Effector memory CD4-positive, alpha-beta T cell (primary cell): ENCODE data around the gene RPLP2.

Experiments
- DNase-seq, 3 donors: peaks; one replicate each; pipeline ENCODE4 v3.0.0-alpha.2; 2020
- H3K27ac ChIP-seq: 2 replicates; pipeline ENCODE4 v1.7.0; 2013; ENCODE audit warnings: mild to moderate bottlenecking, low read length, moderate library complexity; ENCODE audit not compliant: insufficient read depth, poor library complexity, severe bottlenecking
- H3K27me3 ChIP-seq: replicated peaks from 2 replicates; pipeline ENCODE4 v1.7.0; 2013; ENCODE audit warnings: mild to moderate bottlenecking, low read length; ENCODE audit not compliant: insufficient read depth, control insufficient read depth, poor library complexity, severe bottlenecking
- H3K36me3 ChIP-seq: 2 replicates; pipeline ENCODE4 v1.7.0; 2013; ENCODE audit warnings: mild to moderate bottlenecking, low read length, moderate library complexity; ENCODE audit not compliant: control insufficient read depth, insufficient read depth
- H3K4me1 ChIP-seq: 2 replicates; pipeline ENCODE4 v1.7.0; 2013; ENCODE audit warnings: low read length, mild to moderate bottlenecking; ENCODE audit not compliant: control insufficient read depth, insufficient read depth, poor library complexity, severe bottlenecking
- H3K4me3 ChIP-seq: 2 replicates; pipeline ENCODE4 v1.7.0; 2013; ENCODE audit warnings: low read length, low read depth, mild to moderate bottlenecking; ENCODE audit not compliant: insufficient read depth, poor library complexity, severe bottlenecking
- H3K9me3 ChIP-seq: 2 replicates; pipeline ENCODE4 v1.7.0; 2013; ENCODE audit warnings: mild to moderate bottlenecking, low read length, moderate library complexity; ENCODE audit not compliant: control insufficient read depth

RPLP2 gene

DNA sequence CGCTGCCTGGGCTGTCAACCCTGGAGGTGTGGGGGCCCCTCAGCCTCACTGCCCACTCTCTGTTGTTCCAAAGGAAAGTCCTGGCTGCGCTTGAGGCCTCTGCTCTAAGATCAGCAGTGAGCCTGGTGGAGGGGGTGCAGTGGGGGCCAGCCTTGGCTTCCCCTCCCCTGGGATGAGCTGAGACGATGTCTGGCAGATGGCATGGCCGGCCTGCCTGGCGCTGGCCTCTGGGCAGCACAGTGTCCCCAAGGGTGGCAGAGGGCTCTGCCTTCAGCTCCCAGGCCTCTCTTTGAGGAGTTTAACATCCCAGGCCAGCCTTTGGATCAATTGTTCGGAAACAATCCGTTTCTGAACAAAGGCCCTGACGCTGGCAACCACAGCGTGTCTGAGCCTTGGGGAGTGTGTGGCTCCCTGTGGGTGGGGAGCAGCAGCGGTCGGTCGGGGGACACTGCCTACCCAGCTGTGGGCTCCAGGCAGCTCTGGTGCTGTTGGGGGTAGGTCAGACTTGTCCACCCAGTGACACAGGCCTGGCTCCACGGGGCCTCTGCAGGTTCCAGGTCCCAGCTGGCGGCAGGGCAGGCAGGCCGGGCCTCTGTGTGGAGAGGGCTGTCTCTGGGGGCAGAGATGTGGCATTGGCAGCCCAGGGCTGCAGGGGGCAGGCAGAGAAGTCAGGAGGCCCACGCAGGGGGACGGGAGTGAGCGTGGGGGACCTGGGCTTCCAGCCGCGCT is 45.0 kb downstream of the RPLP2 start:
- Histone ChIP-seq H3K27me3 (peaks cover 8% of the 10 kb centered on the region), H3K4me3 (no peak overlapping the region), H3K27ac (no peak overlapping the region), H3K36me3 (no peaks in the 10 kb centered on the region), H3K4me1 (no peaks in the 10 kb centered on the region), H3K9me3 (no peaks in the 10 kb centered on the region)
- DNase-seq = no peak

DNA sequence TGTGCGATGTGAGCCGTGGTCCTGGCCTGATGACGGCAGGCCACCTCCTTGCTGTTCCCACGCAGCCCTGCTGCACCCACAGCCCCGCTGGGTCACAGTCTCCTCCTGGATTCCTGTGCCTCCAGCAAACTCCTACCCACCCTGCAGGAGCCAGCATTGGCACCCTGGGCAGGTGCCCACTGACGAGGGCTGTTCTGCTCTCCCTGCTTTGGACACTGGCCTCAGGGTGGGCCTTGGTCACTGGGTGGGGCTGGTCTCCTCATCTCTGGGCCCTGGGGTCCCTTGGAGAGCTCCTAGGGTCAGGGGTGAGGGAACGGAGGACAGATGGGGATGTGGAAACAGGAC is 45.5 kb downstream of the RPLP2 start:
- H3K27ac ChIP-seq = no peak overlapping the region
- no peaks in the 10 kb centered on the region for H3K4me1 ChIP-seq
- no peak overlapping the region for H3K4me3 ChIP-seq
- DNase-seq = no peak
- H3K9me3 ChIP-seq = no peaks in the 10 kb centered on the region
- peaks cover 4% of the 10 kb centered on the region for H3K27me3 ChIP-seq
- no peaks in the 10 kb centered on the region for H3K36me3 ChIP-seq

DNA sequence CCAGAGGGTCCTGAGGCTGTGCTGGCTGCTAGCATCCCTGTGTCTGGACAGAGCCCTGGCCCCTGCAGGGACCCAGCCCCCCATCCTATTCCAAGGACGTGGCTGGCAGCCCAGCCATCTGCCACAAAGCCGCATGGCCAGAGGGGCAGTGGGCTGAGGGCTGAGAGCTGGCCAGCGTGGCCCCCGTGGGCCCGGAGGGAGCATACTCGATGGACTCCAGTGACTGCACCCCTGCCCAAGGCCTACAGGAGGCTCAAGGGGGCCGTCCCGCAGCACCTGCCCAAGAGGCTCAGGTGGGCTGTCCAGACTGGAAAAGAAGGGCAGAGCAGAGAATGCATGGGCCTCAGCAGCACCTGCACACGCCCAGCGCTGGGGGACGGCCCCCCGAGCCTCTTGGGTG is 46.0 kb downstream of the RPLP2 start:
- Histone ChIP-seq H3K27me3 (no peaks in the 10 kb centered on the region), H3K36me3 (no peaks in the 10 kb centered on the region), H3K9me3 (no peaks in the 10 kb centered on the region)

DNA sequence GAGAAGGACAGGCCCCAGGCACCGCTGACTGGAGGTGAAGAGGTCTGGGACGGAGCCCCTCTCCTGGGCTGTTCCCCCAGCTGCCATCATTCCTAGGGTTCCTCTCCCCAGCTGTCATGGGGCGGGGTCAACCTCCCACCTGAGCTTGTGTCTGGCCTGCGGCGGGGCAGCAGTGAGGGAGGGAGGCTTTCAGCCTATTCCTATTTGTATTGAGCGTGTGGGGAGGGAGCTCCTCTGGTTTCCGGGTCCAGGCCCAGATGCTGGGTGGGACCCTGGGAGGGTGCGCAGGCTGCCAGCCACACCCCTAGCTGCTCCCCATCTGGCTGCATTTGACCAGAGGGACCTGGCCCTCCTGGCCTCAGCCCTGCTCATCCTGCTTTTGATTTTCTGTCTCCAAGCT is 46.6 kb downstream of the RPLP2 start:
- H3K36me3 ChIP-seq = no peaks in the 10 kb centered on the region
- DNase-seq = no peak
- no peak overlapping the region for H3K27ac ChIP-seq
- H3K4me1 ChIP-seq = no peaks in the 10 kb centered on the region
- H3K27me3 ChIP-seq = no peaks in the 10 kb centered on the region
- H3K4me3 ChIP-seq = no peak overlapping the region
- no peaks in the 10 kb centered on the region for H3K9me3 ChIP-seq

More for the DNA sequence above, 46.0 kb downstream of the RPLP2 start:
- no peak for DNase-seq
- no peak overlapping the region for H3K4me3 ChIP-seq
- H3K4me1 ChIP-seq = no peaks in the 10 kb centered on the region
- no peak overlapping the region for H3K27ac ChIP-seq

DNA sequence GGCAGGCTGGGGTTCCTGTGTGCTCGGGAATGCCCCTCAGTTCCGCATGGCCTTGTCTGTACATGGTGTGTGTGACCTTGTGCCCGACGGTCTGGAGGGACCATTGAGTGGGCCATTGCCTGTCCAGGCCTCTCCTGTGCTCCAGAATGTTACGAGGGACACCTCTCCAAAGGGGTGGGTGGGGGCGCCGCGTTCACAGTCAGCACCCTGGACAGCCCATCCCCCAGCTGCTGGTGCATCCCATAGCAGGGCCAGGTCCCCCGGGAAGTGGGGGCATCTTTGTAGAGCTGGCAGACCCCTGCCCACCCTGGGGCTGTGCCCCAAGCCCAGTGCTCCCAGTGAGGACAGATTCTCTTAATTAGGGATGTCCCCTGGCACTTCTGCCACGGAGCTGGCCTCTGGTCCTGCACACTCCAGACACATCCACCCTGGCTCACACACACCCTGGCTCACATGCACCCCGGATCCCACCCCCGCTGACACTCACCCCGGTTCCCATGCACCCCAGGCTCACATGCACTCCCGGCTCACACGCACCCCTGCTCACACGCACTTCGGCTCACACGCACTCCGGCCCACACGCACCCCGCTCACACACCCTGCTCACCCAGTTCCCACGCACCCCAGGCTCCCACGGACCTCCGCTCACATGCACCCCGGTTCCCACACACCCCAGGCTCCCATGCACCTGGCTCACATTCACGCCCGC is 48.4 kb downstream of the RPLP2 start:
- no peaks in the 10 kb centered on the region for H3K9me3 ChIP-seq
- no peaks in the 10 kb centered on the region for H3K4me1 ChIP-seq
- H3K36me3 ChIP-seq = no peaks in the 10 kb centered on the region

DNA sequence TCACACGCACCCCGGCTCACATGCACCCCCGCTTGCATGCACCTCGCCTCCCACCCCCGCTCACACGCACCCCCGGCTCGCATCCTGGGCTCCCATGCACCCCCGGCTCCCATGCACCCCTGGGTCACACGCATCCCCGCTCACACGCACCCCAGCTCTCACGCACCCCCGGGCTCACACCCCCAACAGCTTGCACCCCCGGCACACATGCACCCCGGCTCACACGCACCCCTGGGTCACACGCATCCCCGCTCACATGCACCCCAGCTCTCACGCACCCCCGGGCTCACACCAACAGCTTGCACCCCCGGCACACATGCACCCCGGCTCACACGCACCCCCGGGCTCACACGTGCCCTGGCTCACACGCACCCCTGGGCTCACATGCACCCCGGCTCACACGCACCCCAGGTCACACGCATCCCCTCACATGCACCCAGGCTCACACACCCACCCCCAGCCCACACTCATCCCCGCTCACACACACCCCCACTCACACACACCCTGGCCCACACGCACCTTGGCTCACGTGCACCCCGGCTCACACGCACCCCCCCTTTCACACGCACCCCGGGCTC is 49.1 kb downstream of the RPLP2 start:
- Histone ChIP-seq H3K9me3 (no peaks in the 10 kb centered on the region), H3K27ac (no peak overlapping the region), H3K27me3 (no peaks in the 10 kb centered on the region), H3K4me1 (no peaks in the 10 kb centered on the region), H3K4me3 (no peak overlapping the region), H3K36me3 (no peaks in the 10 kb centered on the region)
- no peak for DNase-seq

More for the DNA sequence above, 48.4 kb downstream of the RPLP2 start:
- no peak overlapping the region for H3K27ac ChIP-seq
- DNase-seq = no peak
- no peaks in the 10 kb centered on the region for H3K27me3 ChIP-seq
- no peak overlapping the region for H3K4me3 ChIP-seq

DNA sequence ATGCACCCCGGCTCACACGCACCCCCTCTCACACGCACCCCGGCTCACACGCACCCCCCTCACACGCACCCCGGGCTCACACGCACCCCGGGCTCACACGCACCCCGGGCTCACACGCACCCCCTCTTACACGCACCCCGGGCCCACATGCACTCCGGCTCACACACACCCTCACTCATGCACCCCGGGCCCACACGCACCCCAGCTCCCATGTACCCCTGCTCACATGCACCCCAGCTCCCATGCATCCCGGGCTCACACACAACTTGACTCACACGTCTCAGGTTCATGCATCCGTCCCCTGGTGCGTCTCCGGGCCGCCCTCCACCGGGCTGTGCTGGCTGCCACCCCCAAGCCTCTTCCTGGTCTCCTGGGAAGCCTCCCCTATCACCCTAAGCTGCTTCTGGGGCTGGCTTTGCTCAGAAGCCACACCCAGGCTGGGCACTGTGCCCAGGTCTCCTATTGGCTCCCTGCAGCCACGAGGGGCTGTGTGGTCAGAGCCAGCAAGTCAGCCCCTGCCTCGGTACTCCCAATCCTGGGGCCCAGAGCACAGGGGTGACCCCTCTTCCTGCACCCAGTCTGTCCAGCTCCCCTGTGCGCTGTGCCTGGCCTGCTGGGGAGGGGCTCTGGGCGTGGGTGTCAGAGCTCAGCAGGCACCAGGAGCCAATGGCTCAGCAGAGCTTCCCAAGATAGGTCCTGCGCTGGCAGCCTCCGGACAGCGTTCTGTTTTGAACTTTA is 49.8 kb downstream of the RPLP2 start:
- no peak for DNase-seq
- no peaks in the 10 kb centered on the region for H3K36me3 ChIP-seq
- H3K27me3 ChIP-seq = no peaks in the 10 kb centered on the region
- no peaks in the 10 kb centered on the region for H3K9me3 ChIP-seq
- no peak overlapping the region for H3K4me3 ChIP-seq
- H3K4me1 ChIP-seq = no peaks in the 10 kb centered on the region
- no peak overlapping the region for H3K27ac ChIP-seq

DNA sequence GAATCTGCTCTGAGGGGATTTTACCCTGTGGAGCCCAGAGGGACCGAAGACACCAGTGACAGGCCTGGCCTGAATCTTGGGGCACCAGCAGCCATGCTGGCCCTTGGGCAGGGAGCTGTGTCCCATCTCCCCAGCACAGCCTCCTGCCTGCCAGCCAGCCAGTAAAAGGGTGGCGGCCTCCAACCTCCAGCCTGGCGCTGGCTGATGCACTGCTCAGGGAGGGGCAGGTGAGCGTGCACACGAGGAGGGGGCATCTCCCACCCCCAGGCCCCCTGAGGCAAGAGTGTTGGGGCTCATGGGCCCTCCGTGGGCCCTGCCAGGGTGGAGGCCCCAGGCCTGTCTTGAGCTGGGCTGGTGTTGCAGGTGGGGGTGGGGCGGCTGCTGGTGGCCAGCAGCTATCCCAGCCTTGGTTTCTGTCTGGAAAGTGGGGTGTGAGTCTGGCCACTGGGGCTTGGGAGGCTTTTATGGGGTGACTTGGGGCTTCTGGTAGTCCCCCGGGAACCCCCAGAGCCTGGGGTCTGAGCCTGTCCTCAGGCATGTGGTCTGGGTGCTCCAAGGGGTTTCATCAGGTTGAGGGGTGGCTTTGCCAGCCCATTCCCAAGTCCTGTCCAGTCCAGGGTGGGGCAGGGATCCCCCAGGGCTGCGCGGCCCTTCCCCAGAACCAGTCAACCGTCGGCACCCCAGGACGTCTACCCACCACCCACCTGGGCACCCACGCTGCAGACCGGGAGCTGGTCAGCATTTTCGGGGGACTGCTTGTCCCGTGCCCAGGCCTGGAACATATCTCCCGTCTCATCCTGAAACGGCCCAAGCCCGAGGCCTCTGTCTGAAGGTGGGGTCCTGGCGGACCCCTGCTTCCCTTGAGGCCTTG is 50.7 kb downstream of the RPLP2 start:
- no peaks in the 10 kb centered on the region for H3K36me3 ChIP-seq
- no peak overlapping the region for H3K4me3 ChIP-seq
- no peaks in the 10 kb centered on the region for H3K27me3 ChIP-seq
- no peaks in the 10 kb centered on the region for H3K9me3 ChIP-seq
- H3K27ac ChIP-seq = no peak overlapping the region
- DNase-seq = no peak
- no peaks in the 10 kb centered on the region for H3K4me1 ChIP-seq

DNA sequence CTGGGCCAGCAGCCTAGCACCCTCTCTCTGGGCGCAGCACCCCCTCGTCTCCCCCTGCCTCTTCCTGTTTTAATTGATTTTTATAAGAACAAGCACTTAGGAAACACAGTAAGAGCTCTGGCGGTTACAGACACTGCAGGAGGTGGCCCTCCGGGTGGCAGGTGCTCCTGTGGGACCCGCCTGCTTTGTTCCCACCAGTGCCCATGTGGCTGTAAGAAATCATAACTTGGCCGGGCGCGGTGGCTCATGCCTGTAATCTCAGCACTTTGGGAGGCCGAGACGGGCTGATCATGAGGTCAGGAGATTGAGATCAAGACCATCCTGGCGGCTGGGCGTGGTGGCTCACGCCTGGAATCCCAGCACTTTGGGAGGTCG is 51.3 kb downstream of the RPLP2 start:
- DNase-seq = no peak
- no peaks in the 10 kb centered on the region for H3K36me3 ChIP-seq
- H3K27me3 ChIP-seq = no peaks in the 10 kb centered on the region
- H3K27ac ChIP-seq = no peak overlapping the region
- no peaks in the 10 kb centered on the region for H3K4me1 ChIP-seq
- no peaks in the 10 kb centered on the region for H3K9me3 ChIP-seq
- no peak overlapping the region for H3K4me3 ChIP-seq
